K562 (cell line): ENCODE measurements around the gene ADAT3. TPM values are rescaled to one million over a fixed set of nuclear protein-coding genes. Genes with fewer than 3 reads are reported as not detected.

Source experiments
- ATAC-seq: fragments of 200-7000 bp; cut with Tn5 transposase; 3 replicates; pipeline ENCODE4 v1.9.1; 2020; ENCODE audit warnings: moderate library complexity
- BruUV-seq: library from RNA; stranded (reverse); fragments of 400-500 nt; replicated peaks from 2 replicates; lab custom pipeline; 2021; lab: Mats Ljungman, UMichigan
- CTCF ChIA-PET: fragments of 300-600 bp; formaldehyde crosslinking; extraction: SDS; loops from one replicate; lab custom pipeline; 2021; ENCODE audit warnings: low intra/inter-chr PET ratio; lab: Yijun Ruan, JAX
- POLR2A ChIA-PET: fragments of 300-600, 350-650 bp; sonication (Branson Sonifier 250); formaldehyde crosslinking; extraction: SDS; loops from one replicate; lab custom pipeline; 2021; ENCODE audit warnings: antibody characterized with exemption, inconsistent platforms; lab: Yijun Ruan, JAX
- DNase-seq, 4 experiments: peaks; one replicate each; pipeline versions ENCODE4 v3.0.0 to v3.0.0-alpha.2; 2011 to 2018; ENCODE audit warnings: low spot score in 3 of 4, mixed read lengths in 3 of 4; ENCODE audit errors: extremely low read depth in 1 of 4
- FAIRE-seq: peaks from 2 replicates; lab custom pipeline; 2011; peaks lifted over from hg19 to GRCh38; lab: Jason Lieb, UNC
- H2AFZ ChIP-seq: 2 replicates; pipeline ENCODE4 v1.6.0; 2011; ENCODE audit warnings: low read depth, low read length, control low read depth, inconsistent platforms
- H3K27ac ChIP-seq: fragments of 200-600 bp; 3 replicates; pipeline ENCODE4 v1.8.0; 2011; ENCODE audit warnings: low read depth, mild to moderate bottlenecking, control low read depth, inconsistent platforms, low read length, moderate library complexity, mixed read lengths; ENCODE audit errors: extremely low read depth
- H3K27me3 ChIP-seq, 2 experiments: fragments of 300-600 bp in 1 of 2; 2 replicates in 1 of 2; 3 replicates in 1 of 2; pipeline versions ENCODE4 v1.6.0 to v1.8.0; 2011; ENCODE audit warnings: inconsistent platforms in 2 of 2, low read length in 2 of 2, mild to moderate bottlenecking in 1 of 2, mixed read lengths in 1 of 2, moderate library complexity in 1 of 2; ENCODE audit not compliant: control insufficient read depth in 2 of 2, insufficient read depth in 2 of 2
- H3K36me3 ChIP-seq: fragments of 300-600 bp; 3 replicates; pipeline ENCODE4 v1.8.0; 2011; ENCODE audit warnings: mild to moderate bottlenecking, low read length, inconsistent platforms; ENCODE audit not compliant: control insufficient read depth, insufficient read depth
- H3K4me1 ChIP-seq, 2 experiments: fragments of 200-600 bp in 1 of 2; replicated peaks in 1 of 2; 2 replicates in 1 of 2; 3 replicates in 1 of 2; pipeline versions ENCODE4 v1.5.1 to v1.8.0; 2011; ENCODE audit warnings: inconsistent platforms in 2 of 2, low read length in 2 of 2, mild to moderate bottlenecking in 1 of 2, mixed read lengths in 1 of 2, moderate library complexity in 1 of 2; ENCODE audit not compliant: control insufficient read depth in 2 of 2, insufficient read depth in 2 of 2
- H3K4me2 ChIP-seq: 2 replicates; pipeline ENCODE4 v1.6.1; 2011; ENCODE audit warnings: low read length, control low read depth, inconsistent platforms, mixed read lengths; ENCODE audit not compliant: insufficient read depth
- H3K4me3 ChIP-seq: fragments of 200-600 bp; sonication (generic), shearing (Covaris generic); 2 replicates; pipeline ENCODE4 v1.5.1; 2016; ENCODE audit warnings: control low read depth, inconsistent platforms
- H3K79me2 ChIP-seq: fragments of 200-600 bp; 3 replicates; pipeline ENCODE4 v1.8.0; 2011; ENCODE audit warnings: low read length, inconsistent platforms; ENCODE audit not compliant: control insufficient read depth, insufficient read depth
- H3K9ac ChIP-seq, 2 experiments: 2 replicates each; pipeline versions ENCODE4 v1.6.0 to v1.6.1; 2011; ENCODE audit warnings: low read depth in 2 of 2, low read length in 2 of 2, control low read depth in 1 of 2, inconsistent platforms in 1 of 2, mild to moderate bottlenecking in 1 of 2, mixed read lengths in 1 of 2; ENCODE audit not compliant: insufficient read depth in 1 of 2
- H3K9me1 ChIP-seq: one replicate; pipeline ENCODE4 v1.6.0; 2011; ENCODE audit warnings: inconsistent platforms, mild to moderate bottlenecking, low read length, moderate library complexity; ENCODE audit not compliant: control insufficient read depth, insufficient read depth
- H3K9me3 ChIP-seq: replicated peaks from 2 replicates; pipeline ENCODE4 v1.5.1; 2011; ENCODE audit warnings: low read depth, low read length, inconsistent platforms; ENCODE audit not compliant: control insufficient read depth, insufficient read depth
- H4K20me1 ChIP-seq: replicated peaks from 2 replicates; pipeline ENCODE4 v1.6.1; 2011; ENCODE audit warnings: low read length, inconsistent platforms, mixed read lengths; ENCODE audit not compliant: control insufficient read depth, insufficient read depth
- DIDO1 ChIP-seq: fragments of 450-650 bp; IDR thresholded peaks from 2 replicates; pipeline ENCODE4 v1.6.1; 2016; ENCODE audit warnings: low read depth, missing biosample characterization, missing genetic modification characterization
- ELF2 ChIP-seq: fragments of 250-450 bp; sonication (Bioruptor Pico); IDR thresholded peaks from 2 replicates; pipeline ENCODE4 v1.5.0; 2021; ENCODE audit warnings: mild to moderate bottlenecking
- MYC ChIP-seq, 2 experiments: fragments of 250-450 bp in 1 of 2; sonication (Bioruptor Pico) in 1 of 2; IDR thresholded peaks; 2 replicates each; pipeline versions ENCODE4 v1.5.1 to v1.6.1; 2012 to 2021; ENCODE audit warnings: low read depth in 2 of 2, borderline replicate concordance in 1 of 2, improper control_type of control experiment in 1 of 2, low read length in 1 of 2, mild to moderate bottlenecking in 1 of 2, moderate library complexity in 1 of 2
- POLR2G ChIP-seq: fragments of 200-400 bp; formaldehyde crosslinking; IDR thresholded peaks from 2 replicates; pipeline ENCODE4 v1.6.1; 2017; ENCODE audit warnings: low read depth, mild to moderate bottlenecking, antibody characterized with exemption, low read length, moderate library complexity
- SMARCA4 ChIP-seq: fragments of 450-650 bp; IDR thresholded peaks from 2 replicates; pipeline ENCODE4 v1.6.1; 2016
- SREBF1 ChIP-seq: fragments of 150-350 bp; IDR thresholded peaks from 2 replicates; pipeline ENCODE4 v1.6.1; 2014; ENCODE audit warnings: antibody characterized with exemption, low read depth, low read length, borderline replicate concordance
- ZBTB33 ChIP-seq: sonication (generic); formaldehyde crosslinking; IDR thresholded peaks from 2 replicates; pipeline ENCODE4 v1.8.1; 2023; ENCODE audit warnings: mild to moderate bottlenecking, missing genetic modification reagents
- ZBTB5 ChIP-seq: fragments of 450-650 bp; IDR thresholded peaks from 2 replicates; pipeline ENCODE4 v1.6.1; 2017; ENCODE audit warnings: antibody characterized with exemption
- ZNF165 ChIP-seq: fragments of 250-450 bp; sonication (Bioruptor Pico); IDR thresholded peaks from 2 replicates; pipeline ENCODE4 v1.4.0; 2020; ENCODE audit warnings: borderline replicate concordance
- ZNF239 ChIP-seq: fragments of 250-450 bp; sonication (Bioruptor Pico); IDR thresholded peaks from 2 replicates; pipeline ENCODE4 v1.4.0; 2020; ENCODE audit warnings: mild to moderate bottlenecking
- ZNF77 ChIP-seq: fragments of 250-450 bp; sonication (Bioruptor Pico); IDR thresholded peaks from 2 replicates; pipeline ENCODE4 v1.5.0; 2020
- ZSCAN29 ChIP-seq: fragments of 450-650 bp; IDR thresholded peaks from 2 replicates; pipeline ENCODE4 v1.6.1; 2017
- WGBS: fragments of 100-300 bp; shearing (Covaris generic); methylation state at CpG from one replicate; pipeline ENCODE4 v1.1.6; 2016; ENCODE audit warnings: low coverage, mixed read lengths; ENCODE audit not compliant: insufficient coverage; ENCODE audit errors: missing lambda C conversion rate; 5-methylcytosine and 5-hydroxymethylcytosine counted together
- in situ Hi-C: fragments of 300-500 bp; cut with MboI; formaldehyde crosslinking; loops from 4 replicates; pipeline ENCODE4 v1.15.0; 2018; ENCODE audit warnings: inconsistent platforms, mixed read lengths
- intact Hi-C: fragments of 100-400 bp; cut with micrococcal nuclease; formaldehyde crosslinking; loops from 2 replicates; pipeline ENCODE4 v1.14.2; 2022
- polyA plus RNA-seq, 8 experiments: library from polyadenylated mRNA; depleted of rRNA in 4 of 8; stranded (reverse) in 5 of 8; unstranded in 3 of 8; fragments of >200 nt; fragmentation: Nextera tagmentation in 2 of 8; fragmentation: Illumina TruSeq in 1 of 8; extraction: Ambion mirVana in 2 of 8; extraction: Trizol in 1 of 8; gene quantifications; 2 replicates each; pipeline versions ENCODE4 v1.2.1 to v1.2.3, GENCODE V29; 2011 to 2014; ENCODE audit warnings: inconsistent platforms in 1 of 8, missing spikeins in 1 of 8
- total RNA-seq, 7 experiments: library from RNA; depleted of rRNA in 6 of 7; stranded (reverse); fragments of >200 nt in 6 of 7; fragmentation: Illumina TruSeq in 2 of 7; extraction: Trizol in 2 of 7; gene quantifications; 2 replicates each; pipeline versions ENCODE4 v1.2.1 to v1.2.3, GENCODE V29; 2011 to 2021; ENCODE audit warnings: low replicate concordance in 1 of 7
- TF ChIP-seq, protein P1 (sequence below): sonication (generic); formaldehyde crosslinking; IDR thresholded peaks from 2 replicates; pipeline ENCODE4 v1.8.0; 2023; ENCODE audit warnings: mild to moderate bottlenecking, missing genetic modification reagents

Gene ADAT3
- total and polyA plus RNA-seq, 9 of the 15 experiments (the other 6 are each of a cell fraction or from before 2014, with no cell fraction given), result 0.67 to 15.6 (median 7.8) TPM; not detected in 4

- CTCF ChIA-PET, result no interaction called here
- no peaks in the 10 kb centered on the region for H3K27me3 ChIP-seq
- no peak for FAIRE-seq
- no peak overlapping the region; a peak in 1 of 4 replicates for H3K9ac ChIP-seq
- no TSS peak for BruUV-seq
- no peak overlapping the region for H3K4me2 ChIP-seq
- H3K4me1 ChIP-seq, result peaks cover 0 to 37% of the 10 kb centered on the region in 2 experiments; a peak in 2 of 5 replicates
- 96% methylated on average over 29 of the region's 42 CpGs for WGBS
- H2AFZ ChIP-seq, result no peak overlapping the region
- no peak for TF ChIP-seq ELF2 (CRISPR knock-in tag)
- TF ChIP-seq DIDO1 (tag), result no peak
- no peak for TF ChIP-seq ZSCAN29
- TF ChIP-seq MYC (IDR thresholded peaks at IDR 0.05; ENCODE audit: low read depth, low read length), result no peak
- TF ChIP-seq MYC (CRISPR knock-in tag; IDR thresholded peaks at IDR 0.05; ENCODE audit: borderline replicate concordance, low read depth), result no peak
- TF ChIP-seq, protein P1, sequence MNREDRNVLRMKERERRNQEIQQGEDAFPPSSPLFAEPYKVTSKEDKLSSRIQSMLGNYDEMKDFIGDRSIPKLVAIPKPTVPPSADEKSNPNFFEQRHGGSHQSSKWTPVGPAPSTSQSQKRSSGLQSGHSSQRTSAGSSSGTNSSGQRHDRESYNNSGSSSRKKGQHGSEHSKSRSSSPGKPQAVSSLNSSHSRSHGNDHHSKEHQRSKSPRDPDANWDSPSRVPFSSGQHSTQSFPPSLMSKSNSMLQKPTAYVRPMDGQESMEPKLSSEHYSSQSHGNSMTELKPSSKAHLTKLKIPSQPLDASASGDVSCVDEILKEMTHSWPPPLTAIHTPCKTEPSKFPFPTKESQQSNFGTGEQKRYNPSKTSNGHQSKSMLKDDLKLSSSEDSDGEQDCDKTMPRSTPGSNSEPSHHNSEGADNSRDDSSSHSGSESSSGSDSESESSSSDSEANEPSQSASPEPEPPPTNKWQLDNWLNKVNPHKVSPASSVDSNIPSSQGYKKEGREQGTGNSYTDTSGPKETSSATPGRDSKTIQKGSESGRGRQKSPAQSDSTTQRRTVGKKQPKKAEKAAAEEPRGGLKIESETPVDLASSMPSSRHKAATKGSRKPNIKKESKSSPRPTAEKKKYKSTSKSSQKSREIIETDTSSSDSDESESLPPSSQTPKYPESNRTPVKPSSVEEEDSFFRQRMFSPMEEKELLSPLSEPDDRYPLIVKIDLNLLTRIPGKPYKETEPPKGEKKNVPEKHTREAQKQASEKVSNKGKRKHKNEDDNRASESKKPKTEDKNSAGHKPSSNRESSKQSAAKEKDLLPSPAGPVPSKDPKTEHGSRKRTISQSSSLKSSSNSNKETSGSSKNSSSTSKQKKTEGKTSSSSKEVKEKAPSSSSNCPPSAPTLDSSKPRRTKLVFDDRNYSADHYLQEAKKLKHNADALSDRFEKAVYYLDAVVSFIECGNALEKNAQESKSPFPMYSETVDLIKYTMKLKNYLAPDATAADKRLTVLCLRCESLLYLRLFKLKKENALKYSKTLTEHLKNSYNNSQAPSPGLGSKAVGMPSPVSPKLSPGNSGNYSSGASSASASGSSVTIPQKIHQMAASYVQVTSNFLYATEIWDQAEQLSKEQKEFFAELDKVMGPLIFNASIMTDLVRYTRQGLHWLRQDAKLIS (CRISPR knock-in tag), result no peak
- no peak for TF ChIP-seq ZNF165
- TF ChIP-seq ZNF77 (CRISPR knock-in tag), result no peak
- no peak for TF ChIP-seq SREBF1
- no peak for TF ChIP-seq ZNF239
- no peak for TF ChIP-seq SMARCA4
- no peak for TF ChIP-seq ZBTB5
- peak; percentile 29; the same call in 1 of the 2 replicates for TF ChIP-seq ZBTB33
- peak; percentile 47 for TF ChIP-seq POLR2G
- POLR2A ChIA-PET, result no interaction called here
- in situ Hi-C loops (no loop called here), intact Hi-C loops (no loop called here)
- no peak overlapping the region for H3K4me3 ChIP-seq
- peaks cover 7% of the 10 kb centered on the region for H4K20me1 ChIP-seq
- H3K27ac ChIP-seq, result no peak overlapping the region
- peaks cover 49% of the 10 kb centered on the region for H3K79me2 ChIP-seq
- H3K9me3 ChIP-seq, result no peaks in the 10 kb centered on the region
- DNase-seq, result no peak
- no peak for ATAC-seq
- peaks cover 28% of the 10 kb centered on the region; the same call in 2 of the 3 replicates for H3K36me3 ChIP-seq
- H3K9me1 ChIP-seq, result no peaks in the 10 kb centered on the region
Observed at GRCh38 chr19:1961000-1961883, 56.0 kb downstream of the ADAT3 start.
